GM18909 (cell line): Measurements from ENCODE around the gene PTPN2.
"Not testable (repeated sequence)": the region's sequence is repeated elsewhere in the genome, so short reads cannot be mapped to it uniquely, and the experiment has no call there.

Source experiments
- ATAC-seq: cut with Tn5 transposase; IDR thresholded peaks from one replicate; pipeline ENCODE4 v1.9.1; 2021; ENCODE audit warnings: mild to moderate bottlenecking; ENCODE audit not compliant: unreplicated experiment, poor library complexity

Gene PTPN2

DNA sequence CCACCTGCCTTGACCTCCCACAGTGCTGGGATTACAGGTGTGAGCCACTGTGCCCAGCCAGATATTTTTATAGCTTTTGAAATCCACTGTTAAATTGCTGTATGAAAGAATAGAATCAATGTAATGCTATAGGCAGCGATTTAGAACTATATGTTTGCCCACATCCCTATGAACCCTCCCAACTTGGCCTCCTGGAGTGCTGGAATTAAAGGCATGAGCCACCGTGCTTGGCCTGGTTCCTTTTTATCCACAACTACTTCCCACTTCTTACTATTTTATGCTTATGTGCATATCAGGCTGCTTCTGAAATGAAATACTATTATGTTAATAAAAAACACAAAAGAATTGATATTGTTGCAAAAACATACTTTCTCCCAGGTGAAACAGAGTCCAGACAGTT, 11.6 kb upstream of the PTPN2 start:
- no peak for ATAC-seq

GRCh38 chr18:12895014-12895413, 11.0 kb upstream of the PTPN2 start:
- ATAC-seq = no peak

GRCh38 chr18:12891561-12891960, 7.5 kb upstream of the PTPN2 start:
- ATAC-seq = no peak

GRCh38 chr18:12890964-12891363, 6.9 kb upstream of the PTPN2 start:
- no peak for ATAC-seq

- ATAC-seq = no peak
Measured at GRCh38 chr18:12886498-12887126, 2.6 kb upstream of the PTPN2 start.

- no peak for ATAC-seq
Measured at GRCh38 chr18:12885500-12885899, 1.5 kb upstream of the PTPN2 start.

GRCh38 chr18:12884406-12885323, 628 bp upstream of the PTPN2 start:
- no peak for ATAC-seq

- peak; percentile 15 for ATAC-seq
Measured at GRCh38 chr18:12883372-12883683, 709 bp downstream of the PTPN2 start.

DNA sequence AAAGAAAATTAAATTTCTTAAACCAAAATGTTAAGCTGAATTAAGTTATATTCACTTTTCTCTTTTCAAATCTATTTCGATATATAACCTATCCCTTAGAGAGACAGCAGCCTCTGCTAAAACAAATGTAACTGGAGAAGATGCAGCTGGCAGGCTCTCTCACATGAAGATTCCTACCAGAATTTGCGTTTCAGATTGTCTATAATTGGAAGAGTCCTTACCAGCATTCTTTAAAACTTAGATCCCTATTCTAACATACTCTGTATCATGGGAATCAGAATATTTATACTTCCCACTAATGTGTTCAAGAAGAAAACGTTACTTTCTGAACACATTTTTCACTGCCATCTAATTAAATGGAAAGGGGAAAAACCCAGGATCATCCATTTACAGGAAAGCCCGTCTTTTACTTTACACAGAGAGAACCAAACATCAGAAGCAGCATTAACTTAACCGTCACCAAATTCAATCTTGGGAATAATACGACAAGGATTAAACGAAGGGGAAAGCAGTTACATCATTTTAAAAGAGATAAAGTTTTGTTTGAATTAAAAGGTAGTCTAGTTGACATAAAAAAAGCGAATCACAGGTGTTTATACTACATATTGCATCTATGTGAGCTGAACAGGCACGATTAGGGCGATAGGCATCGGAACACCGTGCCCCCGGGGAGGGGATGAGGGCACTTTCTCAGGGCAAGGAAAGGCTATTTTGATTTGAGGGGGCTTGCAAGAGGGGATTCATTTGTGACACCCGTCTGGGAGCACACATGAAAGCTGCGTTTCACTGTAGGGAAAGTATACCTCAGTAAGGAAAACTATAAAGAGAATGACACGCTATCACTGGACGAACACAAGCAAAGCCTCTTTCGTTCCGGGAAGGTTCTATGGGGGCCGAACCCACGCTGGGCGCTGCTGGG, 1.3 kb downstream of the PTPN2 start:
- no peak for ATAC-seq

- no peak for ATAC-seq
Measured at GRCh38 chr18:12880541-12880910, 3.5 kb downstream of the PTPN2 start.

DNA sequence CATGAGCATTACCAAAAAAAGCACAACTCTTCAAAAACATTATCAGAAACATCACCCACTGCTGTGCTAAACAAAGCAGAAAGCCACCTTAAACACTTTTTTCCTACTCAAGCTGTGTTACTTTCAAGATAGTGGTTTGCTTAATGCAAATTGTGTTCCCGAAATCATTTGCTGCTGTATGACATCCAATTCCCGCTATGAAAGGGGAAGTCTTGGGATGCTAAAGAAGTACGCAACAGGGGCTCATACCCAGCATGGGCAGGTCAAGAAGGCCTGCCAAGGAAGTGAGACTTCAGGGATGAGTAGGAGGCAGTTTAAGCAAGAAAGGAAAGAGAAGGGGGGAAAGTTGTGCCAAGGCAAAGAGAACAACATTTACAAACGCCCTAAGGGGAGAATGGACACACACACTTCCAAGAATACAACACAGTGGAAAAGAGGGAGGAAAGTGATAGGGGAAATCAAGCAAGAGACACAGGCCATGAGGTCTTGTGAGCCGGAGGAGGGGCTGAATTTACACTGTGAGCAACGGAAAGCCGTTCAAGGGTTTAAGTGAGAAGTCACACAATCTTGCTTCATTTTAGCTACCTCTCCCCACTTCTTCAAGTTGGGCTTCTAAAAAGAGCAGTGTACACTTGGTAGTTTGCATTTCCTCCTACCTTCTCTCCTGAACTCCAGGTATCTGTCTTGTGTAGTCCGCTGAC, 4.0 kb downstream of the PTPN2 start:
- no peak for ATAC-seq

DNA sequence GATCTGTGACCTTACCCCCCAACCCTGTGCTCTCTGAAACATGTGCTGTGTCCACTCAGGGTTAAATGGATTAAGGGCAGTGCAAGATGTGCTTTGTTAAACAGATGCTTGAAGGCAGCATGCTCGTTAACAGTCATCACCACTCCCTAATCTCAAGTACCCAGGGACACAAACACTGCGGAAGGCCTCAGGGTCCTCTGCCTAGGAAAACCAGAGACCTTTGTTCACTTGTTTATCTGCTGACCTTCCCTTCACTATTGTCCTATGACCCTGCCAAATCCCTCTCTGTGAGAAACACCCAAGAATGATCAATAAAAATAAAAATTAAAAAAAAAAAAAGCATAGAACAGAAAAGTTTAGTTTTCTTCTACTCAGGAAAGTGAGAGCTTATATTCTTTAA, 9.0 kb downstream of the PTPN2 start:
- ATAC-seq = not testable (repeated sequence)

DNA sequence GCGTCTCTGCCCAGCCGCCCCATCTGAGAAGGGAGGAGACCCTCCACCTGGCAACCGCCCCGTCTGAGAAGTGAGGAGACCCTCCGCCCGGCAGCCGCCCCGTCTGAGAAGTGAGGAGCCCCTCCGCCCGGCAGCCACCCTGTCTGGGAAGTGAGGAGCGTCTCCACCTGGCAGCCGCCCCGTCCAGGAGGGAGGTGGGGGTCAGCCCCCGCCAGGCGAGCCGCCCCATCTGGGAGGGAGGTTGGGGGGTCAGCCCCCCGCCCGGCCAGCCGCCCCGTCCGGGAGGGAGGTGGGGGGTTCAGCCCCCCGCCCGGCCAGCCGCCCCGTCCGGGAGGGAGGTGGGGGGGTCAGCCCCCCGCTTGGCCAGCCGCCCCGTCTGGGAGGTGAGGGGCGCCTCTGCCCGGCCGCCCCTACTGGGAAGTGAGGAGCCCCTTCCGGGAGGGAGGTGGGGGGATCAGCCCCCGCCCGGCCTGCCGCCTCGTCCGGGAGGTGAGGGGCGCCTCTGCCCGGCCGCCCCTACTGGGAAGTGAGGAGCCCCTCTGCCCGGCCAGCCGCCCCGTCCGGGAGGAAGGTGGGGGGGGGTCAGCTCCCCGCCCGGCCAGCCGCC, 10.0 kb downstream of the PTPN2 start:
- ATAC-seq = not testable (repeated sequence)

GRCh38 chr18:12872408-12872807, 11.6 kb downstream of the PTPN2 start:
- no peak for ATAC-seq

DNA sequence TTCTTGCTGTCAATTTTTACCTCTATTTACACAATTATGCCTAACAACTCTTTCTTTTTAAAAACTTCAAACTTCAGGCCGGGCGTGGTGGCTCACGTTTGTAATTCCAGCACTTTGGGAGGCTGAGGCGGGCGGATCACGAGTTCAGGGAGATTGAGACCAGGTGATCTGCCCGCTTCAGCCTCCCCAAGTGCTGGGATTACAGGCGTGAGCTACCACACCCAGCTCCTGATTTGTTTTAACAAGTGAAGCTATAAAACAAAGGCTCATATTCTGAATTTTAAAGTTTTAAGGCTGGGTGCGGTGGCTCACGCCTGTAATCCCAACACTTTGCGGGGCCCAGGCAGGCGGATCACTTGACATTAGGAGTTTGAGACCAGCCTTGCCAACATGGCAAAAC, 15.5 kb downstream of the PTPN2 start:
- ATAC-seq = no peak

DNA sequence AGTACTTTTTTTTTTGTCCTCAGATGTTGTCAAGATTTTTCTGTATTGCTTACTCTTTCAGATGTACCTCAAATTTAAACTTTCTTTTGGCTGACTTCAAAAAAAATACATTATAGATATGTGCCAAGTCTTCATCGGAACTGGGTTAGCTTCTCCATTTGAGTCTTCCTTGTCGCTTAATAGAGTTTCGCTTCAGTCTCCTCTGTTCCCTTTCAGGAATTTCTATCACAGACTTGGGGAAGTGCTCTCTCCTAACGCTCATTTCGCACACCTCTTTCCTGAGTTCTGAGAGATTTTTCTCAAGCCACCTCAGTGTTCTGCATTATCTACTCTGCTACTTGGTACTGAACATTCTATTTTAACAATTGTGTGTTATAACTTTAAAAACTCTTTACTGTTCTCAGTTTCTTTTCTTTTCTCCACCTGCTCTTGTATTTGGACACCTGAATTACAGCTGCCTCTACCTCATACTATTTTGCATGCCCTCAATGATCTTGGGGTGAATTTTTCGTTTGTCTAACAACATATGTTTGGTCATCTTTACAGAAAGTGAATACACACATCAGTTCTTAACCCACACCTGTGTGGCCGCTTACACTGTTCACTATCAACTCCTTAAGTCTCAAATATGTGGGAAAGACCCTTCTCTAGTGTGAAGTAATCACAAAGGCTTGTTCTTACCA, 16.5 kb downstream of the PTPN2 start:
- ATAC-seq = peak; percentile 54

- ATAC-seq = no peak
Measured at GRCh38 chr18:12863687-12864216, 20.3 kb downstream of the PTPN2 start.

GRCh38 chr18:12862874-12863482, 21.1 kb downstream of the PTPN2 start:
- no peak for ATAC-seq

GRCh38 chr18:12862467-12862866, 21.6 kb downstream of the PTPN2 start:
- ATAC-seq = no peak
